A673 (cell line): ENCODE measurements around the gene DDA1. TPM values are rescaled to one million over a fixed set of nuclear protein-coding genes. Genes with fewer than 3 reads are reported as not detected.
A peak's percentile ranks its signal among the peaks of the same experiment; 100 is the strongest.

ENCODE experiments used
- BruUV-seq: library from RNA; stranded (reverse); fragments of 400-500 nt; replicated peaks from 2 replicates; lab custom pipeline; 2021; lab: Mats Ljungman, UMichigan
- CTCF ChIA-PET: fragments of 300-600 bp; sonication (Branson Sonifier 250); formaldehyde crosslinking; loops from one replicate; lab custom pipeline; 2022; ENCODE audit warnings: antibody characterized with exemption; lab: Charles Lee
- POLR2A ChIA-PET: fragments of 300-600 bp; sonication (Branson Sonifier 250); formaldehyde crosslinking; loops from one replicate; lab custom pipeline; 2022; ENCODE audit warnings: antibody characterized with exemption; ENCODE audit not compliant: low non-redundant PET; lab: Charles Lee
- DNase-seq: peaks from one replicate; pipeline ENCODE4 v3.0.0-alpha.2; 2015; ENCODE audit warnings: low spot score
- H3K27ac ChIP-seq: fragments of 200-600 bp; sonication (generic); 2 replicates; pipeline ENCODE4 v1.5.1; 2016; ENCODE audit warnings: mixed run types, low read depth, mild to moderate bottlenecking, mixed read lengths, antibody characterized with exemption, low read length; ENCODE audit not compliant: poor library complexity, severe bottlenecking
- H3K27me3 ChIP-seq: fragments of 200-600 bp; sonication (generic); replicated peaks from 2 replicates; pipeline ENCODE4 v1.6.1; 2017; ENCODE audit warnings: mixed run types, low read depth, mild to moderate bottlenecking, mixed read lengths, antibody characterized with exemption, low read length; ENCODE audit not compliant: insufficient read depth, poor library complexity
- H3K36me3 ChIP-seq: fragments of 200-600 bp; sonication (generic); 2 replicates; pipeline ENCODE4 v1.6.1; 2016; ENCODE audit warnings: mixed run types, mild to moderate bottlenecking, mixed read lengths, antibody characterized with exemption, low read length; ENCODE audit not compliant: insufficient read depth, poor library complexity, severe bottlenecking
- H3K4me1 ChIP-seq: fragments of 200-600 bp; sonication (generic); 2 replicates; pipeline ENCODE4 v1.6.1; 2017; ENCODE audit warnings: mixed run types, mild to moderate bottlenecking, mixed read lengths, antibody characterized with exemption, low read length; ENCODE audit not compliant: insufficient read depth, poor library complexity, severe bottlenecking
- H3K4me3 ChIP-seq: fragments of 200-600 bp; sonication (generic); 2 replicates; pipeline ENCODE4 v1.5.1; 2016; ENCODE audit warnings: low read depth, mixed run types, mild to moderate bottlenecking, mixed read lengths, low read length; ENCODE audit not compliant: poor library complexity, severe bottlenecking
- H3K9me3 ChIP-seq: fragments of 200-600 bp; sonication (generic); 2 replicates; pipeline ENCODE4 v1.6.1; 2016; ENCODE audit warnings: mixed run types, low read depth, mild to moderate bottlenecking, mixed read lengths, antibody characterized with exemption, low read length; ENCODE audit not compliant: poor library complexity, severe bottlenecking
- CTCF ChIP-seq: fragments of 300-800, 200-600 bp; sonication (generic); conservative IDR thresholded peaks from 2 replicates; pipeline ENCODE4 v1.5.1; 2017; ENCODE audit warnings: low read depth, mild to moderate bottlenecking, antibody characterized with exemption, low read length, moderate library complexity, mixed read lengths
- EZH2 ChIP-seq: fragments of 200-600 bp; sonication (generic); IDR thresholded peaks from 2 replicates; pipeline ENCODE4 v1.6.1; 2017; ENCODE audit warnings: borderline replicate concordance, low read depth, mild to moderate bottlenecking, mixed read lengths, antibody characterized with exemption, low read length; ENCODE audit not compliant: poor library complexity, severe bottlenecking
- intact Hi-C: fragments of 100-400 bp; cut with micrococcal nuclease; formaldehyde crosslinking; loops from one replicate; pipeline ENCODE4 v1.10.0; 2022; ENCODE audit not compliant: unreplicated experiment
- total RNA-seq: library from RNA; stranded (reverse); gene quantifications from 2 replicates; pipeline ENCODE4 v1.2.3, GENCODE V29; 2021

DDA1 gene
- total RNA-seq, 1 experiment from 2014 or later, result 68.5 TPM

GRCh38 chr19:17266026-17266425 lies 43.3 kb upstream of the DDA1 start:
- ChIA-PET CTCF (no interaction called here), POLR2A (interaction anchor here (0.5 kb wide), 1 partner anchor 96 kb away, joined by 3 read pairs; no protein-coding TSS in a partner anchor)
- DNase-seq, result no peak
- TF ChIP-seq CTCF, result no peak
- no peak for TF ChIP-seq EZH2
- intact Hi-C loops, result no loop called here
- no peak overlapping the region for H3K27ac ChIP-seq
- BruUV-seq, result no TSS peak
- H3K36me3 ChIP-seq, result peaks cover 8% of the 10 kb centered on the region
- H3K27me3 ChIP-seq, result no peaks in the 10 kb centered on the region
- H3K4me1 ChIP-seq, result peaks cover 6% of the 10 kb centered on the region
- H3K4me3 ChIP-seq, result no peak overlapping the region
- H3K9me3 ChIP-seq, result no peaks in the 10 kb centered on the region

- TF ChIP-seq EZH2, result no peak
- TF ChIP-seq CTCF, result no peak
- DNase-seq, result no peak
- ChIA-PET CTCF (interaction anchor here (0.6 kb wide), 1 partner anchor 13 kb away, joined by 3 read pairs; no protein-coding TSS in a partner anchor), POLR2A (interaction anchor here (0.5 kb wide), 1 partner anchor 96 kb away, joined by 3 read pairs; no protein-coding TSS in a partner anchor)
- no TSS peak for BruUV-seq
- peaks cover 14% of the 10 kb centered on the region for H3K36me3 ChIP-seq
- H3K4me1 ChIP-seq, result peaks cover 6% of the 10 kb centered on the region
- no peak overlapping the region for H3K4me3 ChIP-seq
- no peak overlapping the region for H3K27ac ChIP-seq
- no peaks in the 10 kb centered on the region for H3K27me3 ChIP-seq
- intact Hi-C loops, result no loop called here
- H3K9me3 ChIP-seq, result no peaks in the 10 kb centered on the region
Measured at GRCh38 chr19:17266589-17266974, 42.8 kb upstream of the DDA1 start.

- POLR2A ChIA-PET, result interaction anchor here (0.6 kb wide), 1 partner anchor 38 kb away, joined by 21 read pairs; no protein-coding TSS in a partner anchor
- Histone ChIP-seq H3K4me3 (peak within 1 kb of the TSS; percentile 85), H3K27me3 (no peaks in the 10 kb centered on the region), H3K4me1 (peaks cover 6% of the 10 kb centered on the region), H3K27ac (peak within 1 kb of the TSS; percentile 77), H3K36me3 (peaks cover 16% of the 10 kb centered on the region), H3K9me3 (no peaks in the 10 kb centered on the region)
- CTCF ChIA-PET, result interaction anchor here (0.6 kb wide), 1 partner anchor 12 kb away, joined by 3 read pairs; no protein-coding TSS in a partner anchor
- TF ChIP-seq EZH2, result no peak
- no peak for TF ChIP-seq CTCF
- BruUV-seq, result no TSS peak
- intact Hi-C loops, result no loop called here
- peak; percentile 99 for DNase-seq
Measured at GRCh38 chr19:17266975-17267788, 42.2 kb upstream of the DDA1 start, which contains the start of gene BABAM1. TSS of gene BABAM1 (plus strand) at chr19:17267443. CDS start at chr19:17268807, 1,364 bp downstream.
